CD4-positive, alpha-beta T cell treated with Interleukin-2 at 100 ng/mL for 4 hours (primary cell): ENCODE results near the gene USP37.

ENCODE experiments used
- DNase-seq: peaks from one replicate; pipeline ENCODE4 v3.0.0-alpha.2; 2020; ENCODE audit warnings: low spot score

The USP37 gene, protein sequence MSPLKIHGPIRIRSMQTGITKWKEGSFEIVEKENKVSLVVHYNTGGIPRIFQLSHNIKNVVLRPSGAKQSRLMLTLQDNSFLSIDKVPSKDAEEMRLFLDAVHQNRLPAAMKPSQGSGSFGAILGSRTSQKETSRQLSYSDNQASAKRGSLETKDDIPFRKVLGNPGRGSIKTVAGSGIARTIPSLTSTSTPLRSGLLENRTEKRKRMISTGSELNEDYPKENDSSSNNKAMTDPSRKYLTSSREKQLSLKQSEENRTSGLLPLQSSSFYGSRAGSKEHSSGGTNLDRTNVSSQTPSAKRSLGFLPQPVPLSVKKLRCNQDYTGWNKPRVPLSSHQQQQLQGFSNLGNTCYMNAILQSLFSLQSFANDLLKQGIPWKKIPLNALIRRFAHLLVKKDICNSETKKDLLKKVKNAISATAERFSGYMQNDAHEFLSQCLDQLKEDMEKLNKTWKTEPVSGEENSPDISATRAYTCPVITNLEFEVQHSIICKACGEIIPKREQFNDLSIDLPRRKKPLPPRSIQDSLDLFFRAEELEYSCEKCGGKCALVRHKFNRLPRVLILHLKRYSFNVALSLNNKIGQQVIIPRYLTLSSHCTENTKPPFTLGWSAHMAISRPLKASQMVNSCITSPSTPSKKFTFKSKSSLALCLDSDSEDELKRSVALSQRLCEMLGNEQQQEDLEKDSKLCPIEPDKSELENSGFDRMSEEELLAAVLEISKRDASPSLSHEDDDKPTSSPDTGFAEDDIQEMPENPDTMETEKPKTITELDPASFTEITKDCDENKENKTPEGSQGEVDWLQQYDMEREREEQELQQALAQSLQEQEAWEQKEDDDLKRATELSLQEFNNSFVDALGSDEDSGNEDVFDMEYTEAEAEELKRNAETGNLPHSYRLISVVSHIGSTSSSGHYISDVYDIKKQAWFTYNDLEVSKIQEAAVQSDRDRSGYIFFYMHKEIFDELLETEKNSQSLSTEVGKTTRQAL

DNA sequence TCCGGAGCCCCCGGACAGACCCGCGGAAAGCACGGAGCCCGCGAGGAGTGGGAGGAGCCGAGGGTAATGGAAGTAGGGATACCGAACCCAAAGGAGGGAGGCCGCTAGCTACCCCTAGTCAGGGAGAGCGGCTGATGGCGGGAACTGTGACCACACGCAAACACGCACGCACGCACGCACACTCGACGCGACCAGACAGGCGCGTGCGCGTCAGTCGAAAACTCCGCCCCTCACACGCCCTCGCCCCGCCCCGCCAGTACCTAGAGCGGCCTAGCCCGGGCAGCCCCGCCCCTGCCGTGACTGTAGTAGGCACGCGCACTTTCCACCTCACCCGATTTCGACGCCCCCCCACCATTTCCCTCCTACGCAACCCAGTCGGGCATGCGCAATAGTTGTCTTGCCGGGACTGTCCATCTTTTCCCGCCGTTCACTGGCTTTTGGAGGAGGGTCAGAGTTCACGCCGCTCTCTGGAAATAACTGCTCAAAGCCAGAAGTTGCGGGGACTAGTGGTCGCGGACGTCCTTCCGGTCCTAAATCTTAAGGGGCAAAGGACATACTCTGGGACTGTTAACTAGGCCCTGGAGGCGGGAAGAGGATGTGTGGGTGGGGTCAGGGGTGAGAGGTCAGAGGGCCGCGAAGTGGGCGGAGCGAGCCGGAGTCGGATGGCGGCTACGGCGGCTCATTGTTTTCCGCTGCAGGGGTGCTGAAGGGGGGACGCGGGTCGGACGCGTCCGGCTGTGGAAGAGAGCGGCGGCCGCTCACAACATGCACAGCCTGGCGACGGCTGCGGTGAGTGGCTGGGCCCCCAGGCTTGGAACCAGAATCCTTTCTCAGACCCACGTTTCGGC, at the start of gene USP37, which contains the start of gene CNOT9:
USP37 (minus strand) TSS at position 162 of the 848 bp plus-strand sequence. CDS start 9,698 bp downstream, outside the sequence.
CNOT9 (plus strand) TSS at position 650 of the 848 bp plus-strand sequence; CDS start at position 766, 116 bp downstream.
- DNase-seq = peak; percentile 100

DNA sequence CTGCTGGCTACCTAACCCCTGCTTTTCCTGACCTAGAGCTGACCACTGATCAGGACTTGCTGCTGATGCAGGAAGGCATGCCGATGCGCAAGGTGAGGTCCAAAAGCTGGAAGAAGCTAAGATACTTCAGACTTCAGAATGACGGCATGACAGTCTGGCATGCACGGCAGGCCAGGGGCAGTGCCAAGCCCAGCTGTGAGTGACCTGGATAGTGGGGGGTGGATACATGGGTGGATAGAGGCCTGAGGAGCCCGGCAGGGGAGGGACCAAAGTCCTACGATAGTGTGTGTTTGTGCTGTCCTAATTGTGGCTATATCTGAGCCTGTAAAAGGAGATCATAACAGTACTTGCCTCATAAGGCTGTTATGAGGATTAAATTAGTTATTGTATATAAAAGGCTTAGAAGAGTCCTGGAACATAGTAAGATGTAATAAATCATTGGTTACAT, 47.7 kb upstream of the USP37 start:
- no peak for DNase-seq

DNA sequence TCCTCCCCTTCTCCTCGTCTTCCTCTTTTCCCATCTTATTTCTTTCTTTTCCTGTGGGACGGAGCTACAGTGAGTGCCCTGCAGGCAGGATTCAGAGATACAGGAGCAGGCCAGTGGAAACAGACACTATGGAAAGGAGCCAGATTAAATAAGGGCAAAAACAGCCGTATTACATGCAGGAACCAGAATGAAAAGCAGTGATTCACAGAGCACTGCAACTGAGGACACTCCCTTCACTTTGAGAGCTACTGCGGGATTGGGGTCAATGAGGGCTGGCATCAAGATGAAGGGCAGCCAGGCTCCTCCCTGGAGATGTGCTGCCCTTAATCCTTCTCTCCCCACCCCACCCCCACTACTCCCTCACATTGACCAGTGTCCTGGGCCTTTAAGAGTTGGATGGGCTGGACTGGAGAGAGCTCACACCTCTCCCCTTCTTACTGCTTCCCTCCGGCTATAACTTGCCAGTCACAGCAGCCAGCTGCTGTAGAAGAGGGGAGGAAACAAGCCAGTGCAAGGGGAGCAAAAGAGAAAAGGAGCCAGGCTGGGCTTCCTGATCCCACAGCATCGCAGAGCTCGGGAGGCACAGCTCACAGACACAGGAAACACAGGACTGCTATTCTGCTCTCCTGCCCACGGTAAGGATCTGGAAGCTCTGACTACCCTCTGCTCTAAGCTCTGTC, 39.4 kb upstream of the USP37 start, which contains the start of gene PLCD4:
PLCD4 (plus strand) TSS at position 464 of the 680 bp plus-strand sequence. CDS start 7,841 bp downstream, outside the sequence.
- DNase-seq = no peak

DNA sequence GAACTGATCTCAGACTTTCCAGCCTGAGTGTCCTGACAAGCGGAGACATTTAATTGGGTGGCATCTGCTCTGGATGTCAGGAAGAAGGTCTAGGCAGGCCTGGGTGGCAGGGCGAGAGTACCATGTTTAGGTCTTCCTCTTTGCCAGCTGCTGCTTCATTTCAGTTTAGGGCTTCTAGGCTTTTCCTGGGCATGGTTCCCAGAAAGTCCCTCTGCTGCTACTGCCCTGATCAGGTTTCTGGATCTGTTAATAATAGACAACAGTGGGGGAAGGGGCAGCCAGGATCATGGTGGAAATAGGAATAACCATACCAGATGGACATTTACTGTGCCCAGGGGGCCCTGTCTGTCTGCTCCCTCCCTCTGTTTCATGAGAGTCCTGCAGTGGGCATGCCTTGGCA, 37.3 kb upstream of the USP37 start:
- DNase-seq = no peak

DNA sequence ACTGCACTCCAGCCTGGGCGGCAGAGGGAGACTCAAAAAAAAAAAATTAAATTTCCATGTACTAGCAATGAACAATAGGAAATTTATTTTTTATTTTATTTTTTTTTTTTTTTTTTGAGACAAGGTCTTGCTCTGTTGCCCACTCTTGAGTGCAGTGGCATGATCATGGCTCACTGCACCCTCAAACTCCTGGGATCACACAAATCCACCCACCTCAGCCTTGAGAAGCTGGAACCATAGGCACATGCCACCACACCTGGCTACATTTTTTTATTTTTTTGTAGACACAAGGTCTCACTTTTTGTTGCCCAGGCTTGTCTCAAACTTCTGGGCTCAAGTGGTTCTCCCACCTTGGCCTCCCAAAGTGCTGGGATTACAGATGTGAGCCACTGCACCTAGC, 17.4 kb upstream of the USP37 start:
- DNase-seq = no peak

DNA sequence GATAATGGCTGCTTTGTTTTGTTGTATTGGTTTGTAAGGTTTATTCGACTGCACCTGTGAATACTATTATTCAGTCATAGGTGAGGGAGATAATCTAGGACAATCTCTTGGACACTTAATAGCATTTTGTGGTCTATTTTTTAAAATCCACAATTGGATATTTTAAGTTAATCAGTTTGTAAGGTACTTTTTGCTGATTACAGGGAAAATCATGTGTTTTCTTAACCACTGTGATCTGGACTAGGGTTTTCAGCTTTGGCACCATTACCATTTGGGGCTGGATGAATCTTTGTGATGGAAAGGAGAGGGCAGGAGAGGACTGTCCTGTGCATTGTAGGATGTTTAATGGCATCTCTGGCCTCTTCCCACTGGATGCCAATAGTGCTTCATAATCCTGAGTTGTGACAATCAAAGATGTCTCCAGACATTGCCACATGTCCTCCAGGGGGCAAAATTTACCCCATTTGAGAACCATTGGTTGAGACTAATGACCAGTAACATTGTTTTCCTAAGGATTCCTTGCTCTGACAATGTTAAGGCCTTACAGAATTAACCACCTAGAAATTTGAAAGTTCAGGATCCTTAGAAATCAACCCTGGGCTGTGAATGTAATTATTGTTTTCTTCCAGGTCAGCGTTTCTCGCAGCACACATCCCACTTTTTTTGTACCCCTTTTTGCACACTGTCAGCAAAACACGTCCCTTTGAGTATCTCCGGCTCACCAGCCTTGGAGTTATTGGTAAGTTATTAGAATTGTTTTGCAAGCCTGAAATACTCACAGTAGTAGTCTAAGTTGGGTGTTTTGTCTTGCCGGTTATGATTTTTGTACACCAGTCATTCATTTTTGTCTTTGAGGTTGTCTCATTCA, 16.1 kb upstream of the USP37 start:
- DNase-seq = no peak

DNA sequence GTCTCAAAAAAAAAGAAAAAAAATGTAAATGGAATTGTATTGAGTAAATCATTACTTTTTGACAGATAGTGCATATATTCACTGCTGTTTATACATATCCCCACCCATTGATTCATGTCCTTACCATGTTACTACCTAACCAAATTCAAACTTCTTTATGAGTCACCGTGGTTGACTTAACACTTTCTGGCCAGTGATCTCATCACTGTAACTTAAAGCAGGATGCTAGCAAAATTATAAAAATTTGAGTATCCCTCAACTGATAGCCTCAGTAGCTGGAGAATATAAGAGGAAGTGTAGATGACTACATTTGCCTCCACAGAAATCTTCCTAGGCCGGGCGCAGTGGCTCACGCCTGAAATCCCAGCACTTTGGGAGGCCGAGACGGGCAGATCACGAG, 13.9 kb upstream of the USP37 start:
- DNase-seq = peak; percentile 31

DNA sequence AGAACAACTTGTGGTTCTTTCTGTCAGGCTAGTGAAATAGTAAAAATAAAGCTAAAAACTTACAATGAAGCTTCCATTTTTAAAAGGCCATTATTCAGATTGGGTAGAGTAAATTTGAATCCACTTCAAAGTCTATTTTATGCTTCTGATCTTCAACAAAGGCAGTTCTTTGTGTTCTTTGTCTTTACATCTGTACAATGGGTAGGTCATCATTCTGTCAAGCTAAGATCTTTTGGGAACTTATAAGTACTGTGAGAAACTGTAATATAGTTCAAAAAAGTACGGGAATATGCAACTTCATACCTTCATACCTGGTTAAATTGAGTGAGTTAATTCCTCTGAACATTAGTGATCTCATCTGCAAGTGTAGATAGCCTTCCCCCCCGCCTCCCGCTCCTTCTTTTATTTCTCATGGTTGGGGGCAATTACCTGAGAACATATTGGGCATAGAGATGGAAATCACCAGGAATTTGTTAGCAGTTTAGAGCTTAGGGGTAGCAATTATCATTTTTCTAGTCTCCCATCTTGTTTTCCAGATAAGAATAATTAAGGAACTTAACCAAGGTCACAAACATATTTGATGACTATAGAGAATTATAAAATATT, 10.2 kb upstream of the USP37 start:
- DNase-seq = no peak

DNA sequence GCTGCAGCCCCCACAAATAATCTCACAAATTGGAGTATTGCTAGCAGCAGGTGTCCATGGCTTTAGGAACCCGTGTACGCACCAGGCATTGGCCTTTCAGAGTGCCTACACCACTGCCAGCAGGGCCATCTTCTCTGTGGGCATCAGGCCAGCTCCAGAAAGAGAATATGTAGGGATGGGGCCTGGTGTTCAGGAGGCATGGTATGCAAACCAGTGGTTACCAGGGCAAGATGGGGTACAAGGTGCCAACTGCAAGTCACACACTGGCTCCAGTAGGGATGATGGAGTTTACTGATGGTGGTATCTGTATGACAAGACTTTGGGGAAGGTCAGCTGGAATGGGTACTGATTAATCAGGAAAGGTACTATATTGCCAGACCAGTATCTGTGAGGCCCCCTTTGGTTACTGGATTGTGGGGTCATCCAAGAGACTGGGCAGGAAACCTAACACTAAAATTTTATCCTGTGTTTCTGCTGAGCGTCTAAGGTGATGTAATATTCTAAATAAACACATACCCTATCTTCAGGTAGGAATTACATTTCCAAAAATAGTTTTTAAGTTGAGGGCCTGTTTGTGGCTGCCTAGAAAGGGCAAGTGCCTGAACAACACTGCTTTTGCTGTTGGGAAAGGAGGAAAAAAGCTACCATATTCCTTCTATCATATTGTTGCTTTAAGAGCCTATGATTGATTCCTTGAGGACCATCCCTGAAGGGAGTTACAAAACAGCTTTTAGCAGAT, 9.5 kb upstream of the USP37 start:
- no peak for DNase-seq

DNA sequence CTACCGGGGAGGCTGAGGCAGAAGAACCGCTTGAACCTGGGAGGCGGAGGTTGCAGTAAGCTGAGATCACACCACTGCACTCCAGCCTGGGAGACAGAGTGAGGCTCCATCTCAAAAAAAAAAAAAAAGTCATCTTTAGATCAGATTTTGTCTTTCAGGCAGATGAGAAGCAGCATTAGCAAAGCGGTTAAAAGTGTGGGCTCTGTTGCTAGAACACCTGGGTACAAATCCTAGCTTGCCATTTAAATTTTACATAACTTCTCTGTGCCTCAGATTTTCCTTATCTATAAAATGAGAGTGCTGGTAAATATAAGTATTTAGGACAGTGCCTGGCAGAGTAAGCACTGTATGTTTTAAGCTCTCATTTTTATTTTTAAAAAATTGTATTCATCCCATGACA, 8.7 kb upstream of the USP37 start:
- DNase-seq = no peak

DNA sequence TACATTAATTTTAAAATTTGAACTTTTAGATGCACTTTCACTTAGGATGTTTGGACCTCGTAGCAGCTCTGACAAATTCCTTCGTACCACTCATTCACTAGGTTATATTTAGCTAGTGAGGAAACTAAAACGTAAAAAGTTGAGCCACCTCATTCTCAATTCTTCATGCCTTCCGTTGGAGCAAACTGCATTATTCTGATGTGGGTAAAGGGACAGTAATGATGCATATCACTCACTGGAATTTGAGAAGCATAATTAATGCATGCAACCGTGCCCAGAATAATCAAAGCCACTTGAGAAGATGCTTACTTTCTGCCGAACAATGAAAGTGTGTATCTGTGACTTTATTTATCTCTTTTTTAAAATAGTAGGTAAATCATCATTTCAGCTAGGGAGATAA, 2.7 kb upstream of the USP37 start:
- no peak for DNase-seq

DNA sequence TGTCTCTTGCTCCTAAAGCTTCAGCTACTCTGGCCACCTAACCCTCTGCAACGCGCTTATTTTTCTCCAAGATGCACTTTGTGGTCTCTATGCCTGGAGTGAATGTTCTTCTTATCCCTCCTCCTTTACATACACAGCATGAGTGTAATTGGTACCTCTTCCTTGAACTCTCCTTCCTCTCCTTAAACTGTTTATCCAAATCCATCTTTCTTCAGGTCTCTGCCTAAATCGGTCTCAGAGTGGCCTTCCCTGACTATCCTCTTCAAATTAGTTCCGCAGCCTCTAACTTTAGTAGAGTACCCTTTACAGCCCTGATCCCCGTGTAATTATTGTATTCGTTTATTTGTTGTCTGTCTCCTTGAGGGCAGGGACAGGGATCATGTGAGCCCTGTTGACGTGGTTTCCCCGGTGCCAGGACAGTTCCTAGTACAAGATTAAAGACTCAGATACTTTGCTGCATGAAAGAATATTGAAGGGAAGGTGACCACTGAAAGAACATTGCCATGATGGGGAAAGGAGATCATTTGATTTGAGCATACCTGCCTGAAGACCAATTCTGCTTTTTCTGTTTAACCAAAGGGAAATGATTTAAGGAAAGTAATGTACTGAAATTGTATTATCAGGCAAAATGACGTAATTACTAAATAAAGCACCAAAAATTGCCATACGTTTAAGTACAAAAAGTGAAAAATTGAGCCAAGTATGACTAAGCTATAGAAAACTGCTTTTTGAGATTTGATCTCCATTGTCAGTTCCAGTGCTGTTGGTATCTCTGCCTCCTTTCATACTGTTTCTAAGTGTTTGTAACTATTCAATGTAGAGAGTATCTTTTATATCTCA, 1.7 kb upstream of the USP37 start:
- peak; percentile 18 for DNase-seq

DNA sequence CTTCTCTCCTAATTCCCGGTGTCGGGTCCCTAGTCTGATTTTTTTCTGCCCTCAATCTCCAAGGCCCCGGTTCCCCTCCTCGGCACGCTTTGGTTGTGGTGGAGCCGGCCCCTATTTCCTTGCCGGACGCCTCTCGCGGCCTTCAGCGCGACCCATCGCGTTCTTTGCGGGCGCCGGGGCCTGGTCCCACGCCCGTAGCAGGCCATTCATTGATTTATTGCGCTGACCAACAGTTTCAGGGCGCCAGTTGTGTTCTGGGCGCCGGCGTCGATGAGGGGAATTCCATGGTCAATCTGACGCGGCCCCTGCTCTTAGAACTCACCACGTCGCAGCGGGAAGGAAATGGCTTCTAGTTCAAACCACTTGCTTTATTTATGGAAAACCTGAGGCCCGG, 884 bp upstream of the USP37 start:
- DNase-seq = peak; percentile 54

DNA sequence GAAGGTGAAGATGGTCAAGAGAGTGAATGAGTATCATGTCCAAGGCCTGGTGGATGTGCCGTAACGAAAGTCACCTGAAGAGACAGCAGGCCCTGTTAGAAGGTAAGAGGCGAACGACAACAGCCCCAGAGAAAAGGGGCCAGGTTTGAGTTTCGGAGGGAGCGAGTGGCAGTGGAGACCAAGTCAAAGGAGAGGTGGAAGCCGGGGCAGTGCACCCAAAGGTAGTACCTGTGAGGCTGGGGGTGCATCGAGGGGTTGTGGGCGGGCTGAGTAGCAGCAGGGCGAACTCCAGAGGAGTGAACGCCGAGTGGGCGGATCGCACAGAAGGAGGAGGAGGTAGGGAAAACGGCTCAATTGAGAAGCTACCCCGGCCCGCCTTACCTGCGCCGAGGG, 358 bp downstream of the USP37 start:
- DNase-seq = no peak

DNA sequence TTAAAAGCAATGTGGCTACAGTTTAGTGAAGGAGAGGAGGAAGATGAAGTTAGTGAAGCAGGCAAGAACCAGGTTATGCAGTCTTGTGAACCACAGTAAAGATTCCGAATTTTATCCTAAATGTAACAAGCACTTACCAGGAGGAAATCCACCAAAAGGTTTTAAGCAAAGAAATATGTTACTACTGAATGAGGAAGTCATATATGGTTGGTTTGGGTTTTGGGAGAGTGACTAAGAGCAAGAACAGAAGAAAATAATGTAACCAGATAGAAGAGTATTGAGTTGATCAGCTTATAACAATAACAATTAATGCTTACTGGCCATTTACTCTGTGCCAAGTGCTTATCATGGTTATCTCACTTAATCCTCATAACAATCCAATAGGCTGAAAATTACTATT, 1.9 kb downstream of the USP37 start:
- no peak for DNase-seq

DNA sequence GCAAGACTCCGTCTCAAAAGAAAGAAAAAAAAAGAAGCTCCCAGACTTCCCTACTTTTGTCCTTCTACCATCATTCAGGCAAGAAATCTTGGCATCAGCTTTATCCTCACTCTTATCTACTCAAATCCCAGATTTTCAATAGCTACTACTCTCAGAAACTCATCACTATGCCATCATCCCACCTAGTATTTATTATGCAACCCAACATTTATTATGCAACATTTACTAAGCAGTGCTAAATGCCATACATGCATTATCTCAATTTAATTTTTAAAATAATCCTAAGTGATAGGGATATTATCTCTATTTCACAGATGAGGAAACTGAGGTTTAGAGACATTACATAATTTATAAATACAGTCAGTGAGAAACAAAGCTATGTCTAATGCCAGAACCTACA, 4.1 kb downstream of the USP37 start:
- DNase-seq = no peak

DNA sequence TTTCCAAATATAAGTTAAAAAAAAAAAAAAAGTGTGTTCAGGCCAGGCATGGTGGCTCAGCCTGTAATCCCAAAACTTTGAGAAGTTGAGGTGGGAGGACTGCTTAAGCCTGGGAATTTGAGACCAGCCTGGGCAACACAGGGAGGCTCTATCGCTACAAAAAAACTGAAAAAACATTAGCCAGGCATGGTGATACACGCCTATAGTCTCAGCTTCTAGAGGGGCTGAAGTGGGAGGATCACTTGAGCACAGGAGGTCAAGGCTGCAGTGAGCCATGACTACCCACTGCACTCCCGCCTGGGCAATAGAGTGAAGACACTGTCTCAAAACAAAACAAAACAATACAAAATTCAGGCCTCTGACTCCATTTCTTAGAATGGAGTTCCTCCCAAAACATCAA, 9.2 kb downstream of the USP37 start:
- DNase-seq = no peak

DNA sequence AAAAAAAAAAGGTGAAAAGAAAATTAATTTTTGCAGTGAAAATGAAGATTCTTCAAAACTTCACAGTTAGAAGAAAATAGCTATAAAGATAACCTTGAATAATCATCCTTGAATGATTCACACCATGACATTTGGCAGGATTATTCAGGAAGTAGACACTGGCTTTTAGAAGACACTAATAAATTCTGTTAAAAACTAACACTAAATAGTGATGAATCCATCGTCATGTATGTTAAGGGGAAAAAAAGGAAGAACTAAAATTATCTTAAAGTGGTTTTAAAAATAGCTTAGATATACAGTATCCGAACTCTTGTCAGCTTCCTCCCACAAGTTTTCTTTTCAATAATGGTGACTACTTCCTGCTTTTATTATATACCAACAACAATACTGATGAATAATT, 10.2 kb downstream of the USP37 start:
- no peak for DNase-seq
